ENCODE results near the gene RTTN. TPM values are rescaled to one million over a fixed set of nuclear protein-coding genes. Genes with fewer than 3 reads are reported as not detected.

RTTN gene
- total RNA-seq, 1 donor from 2014 or later, result 10.8 TPM

DNA sequence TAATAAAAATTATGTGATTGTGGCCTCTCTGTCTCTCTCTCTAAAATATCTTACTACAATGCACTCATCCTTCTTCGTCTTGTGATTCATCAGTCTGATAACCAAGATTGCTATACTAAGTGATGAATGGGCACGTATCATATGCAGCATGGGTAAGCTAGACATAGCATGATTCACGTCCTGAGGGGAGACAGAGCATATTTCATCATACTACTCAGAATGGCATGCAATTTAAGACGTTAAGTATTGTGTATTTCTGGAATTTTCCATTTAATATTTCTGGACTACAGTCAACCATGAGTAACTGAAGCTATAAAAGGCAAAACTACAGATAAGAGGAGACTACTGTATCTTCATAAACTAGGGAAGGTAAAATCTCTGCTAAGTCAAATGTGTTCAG, 160.9 kb downstream of the RTTN start:
- DNase-seq (no peak), ATAC-seq (no peak)
- Histone ChIP-seq H3K36me3 (no peaks in the 10 kb centered on the region), H3K27ac (no peak overlapping the region), H3K9me3 (no peaks in the 10 kb centered on the region), H3K4me1 (no peaks in the 10 kb centered on the region), H3K4me3 (no peak overlapping the region), H3K27me3 (ENCODE audit: low read depth) (no peaks in the 10 kb centered on the region)
- TF ChIP-seq, protein P1, sequence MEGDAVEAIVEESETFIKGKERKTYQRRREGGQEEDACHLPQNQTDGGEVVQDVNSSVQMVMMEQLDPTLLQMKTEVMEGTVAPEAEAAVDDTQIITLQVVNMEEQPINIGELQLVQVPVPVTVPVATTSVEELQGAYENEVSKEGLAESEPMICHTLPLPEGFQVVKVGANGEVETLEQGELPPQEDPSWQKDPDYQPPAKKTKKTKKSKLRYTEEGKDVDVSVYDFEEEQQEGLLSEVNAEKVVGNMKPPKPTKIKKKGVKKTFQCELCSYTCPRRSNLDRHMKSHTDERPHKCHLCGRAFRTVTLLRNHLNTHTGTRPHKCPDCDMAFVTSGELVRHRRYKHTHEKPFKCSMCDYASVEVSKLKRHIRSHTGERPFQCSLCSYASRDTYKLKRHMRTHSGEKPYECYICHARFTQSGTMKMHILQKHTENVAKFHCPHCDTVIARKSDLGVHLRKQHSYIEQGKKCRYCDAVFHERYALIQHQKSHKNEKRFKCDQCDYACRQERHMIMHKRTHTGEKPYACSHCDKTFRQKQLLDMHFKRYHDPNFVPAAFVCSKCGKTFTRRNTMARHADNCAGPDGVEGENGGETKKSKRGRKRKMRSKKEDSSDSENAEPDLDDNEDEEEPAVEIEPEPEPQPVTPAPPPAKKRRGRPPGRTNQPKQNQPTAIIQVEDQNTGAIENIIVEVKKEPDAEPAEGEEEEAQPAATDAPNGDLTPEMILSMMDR (IDR thresholded peaks at IDR 0.05), result no peak
- intact Hi-C loops (cut with DNase I), result no loop called here

DNA sequence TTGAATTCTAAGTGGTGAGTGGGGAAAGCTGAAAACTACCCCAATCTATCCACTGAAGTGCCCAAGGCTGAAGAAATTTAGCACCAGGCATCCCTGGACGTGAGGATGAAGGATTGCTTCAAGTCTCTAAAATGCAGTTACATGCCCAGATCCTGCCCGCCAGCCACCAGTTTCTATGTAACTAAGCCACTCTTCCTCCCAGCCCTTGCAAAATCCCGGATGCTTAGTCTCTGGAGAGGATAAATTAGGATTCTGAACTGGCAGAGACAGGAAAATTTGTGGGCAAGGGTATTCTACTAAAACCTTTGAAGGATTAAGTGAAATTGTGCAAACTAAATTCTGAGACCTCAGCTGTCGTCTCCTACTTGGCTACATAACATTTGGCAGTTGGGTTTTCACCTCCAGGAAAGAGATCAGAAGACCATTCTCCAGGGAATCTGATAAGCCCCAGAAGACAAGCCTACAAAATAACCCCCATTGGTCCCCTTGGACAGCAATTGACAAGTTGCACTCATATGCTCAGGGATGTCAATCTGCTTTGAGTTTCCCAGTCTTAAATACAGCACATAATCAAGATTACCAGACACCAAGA, 163.9 kb downstream of the RTTN start:
- Histone ChIP-seq H3K9me3 (no peaks in the 10 kb centered on the region), H3K27ac (no peak overlapping the region), H3K4me1 (no peaks in the 10 kb centered on the region), H3K4me3 (no peak overlapping the region), H3K36me3 (peaks cover 9% of the 10 kb centered on the region), H3K27me3 (ENCODE audit: low read depth) (no peaks in the 10 kb centered on the region)
- TF ChIP-seq, protein P1 (IDR thresholded peaks at IDR 0.05), result no peak
- ATAC-seq (no peak), DNase-seq (no peak)
- intact Hi-C loops (cut with DNase I), result no loop called here

DNA sequence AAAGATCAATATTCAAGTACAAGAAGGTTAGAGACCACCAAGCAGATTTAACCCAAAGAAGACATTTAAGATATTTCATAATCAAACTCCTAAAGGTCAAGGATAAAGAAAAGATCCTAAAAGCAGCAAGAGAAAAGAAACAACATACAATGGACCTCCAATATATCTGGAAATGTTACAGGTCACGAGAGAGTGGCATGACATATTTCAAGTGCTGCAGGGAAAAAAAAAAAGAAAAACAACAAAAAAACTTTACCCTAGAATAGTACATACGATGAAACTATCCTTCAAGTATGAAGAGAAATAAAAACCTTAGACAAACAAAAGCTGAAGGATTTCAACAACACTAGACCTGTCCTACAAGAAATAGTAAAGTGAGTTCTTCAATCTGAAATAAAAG, 166.3 kb downstream of the RTTN start:
- TF ChIP-seq, protein P1 (IDR thresholded peaks at IDR 0.05), result no peak
- no peaks in the 10 kb centered on the region for H3K27me3 ChIP-seq (ENCODE audit: low read depth)
- no peak overlapping the region for H3K4me3 ChIP-seq
- H3K4me1 ChIP-seq, result no peaks in the 10 kb centered on the region
- peaks cover 9% of the 10 kb centered on the region for H3K36me3 ChIP-seq
- intact Hi-C loops (cut with DNase I), result no loop called here
- no peak overlapping the region for H3K27ac ChIP-seq
- no peak for DNase-seq
- no peaks in the 10 kb centered on the region for H3K9me3 ChIP-seq
- ATAC-seq, result no peak

DNA sequence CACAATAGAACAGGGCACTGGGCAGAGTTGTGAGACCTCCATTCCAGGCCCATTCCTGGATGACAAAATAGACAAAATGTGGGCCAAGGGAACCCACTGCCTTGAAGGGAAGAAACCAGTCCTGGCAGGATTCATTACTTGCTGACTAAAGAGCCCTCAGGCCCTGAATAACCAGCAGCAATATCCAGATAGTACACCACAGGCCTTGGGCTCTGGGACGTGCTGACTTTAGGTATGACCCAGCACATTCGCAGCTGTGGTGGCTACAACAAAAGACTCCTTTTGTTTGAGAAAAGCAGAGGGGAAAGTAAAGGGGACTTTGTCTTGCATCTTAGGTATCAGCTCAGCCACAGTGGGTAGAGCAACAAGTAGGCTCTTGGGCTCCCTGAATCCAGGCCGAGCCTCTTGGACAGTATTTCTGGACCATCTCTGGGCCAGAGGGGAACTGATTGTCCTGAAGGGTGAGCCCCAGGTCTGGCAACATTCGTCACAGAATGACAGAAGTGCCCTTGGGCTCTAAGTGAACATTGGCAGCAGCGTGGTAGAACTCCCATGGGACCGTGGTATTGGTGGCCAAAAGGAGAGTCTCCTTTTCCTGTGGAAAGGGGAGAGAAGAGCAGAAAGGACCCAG, 167.9 kb downstream of the RTTN start:
- Histone ChIP-seq H3K4me3 (no peak overlapping the region), H3K36me3 (peaks cover 9% of the 10 kb centered on the region), H3K27me3 (ENCODE audit: low read depth) (no peaks in the 10 kb centered on the region), H3K27ac (no peak overlapping the region), H3K9me3 (no peaks in the 10 kb centered on the region), H3K4me1 (no peaks in the 10 kb centered on the region)
- no peak for DNase-seq
- ATAC-seq, result no peak
- TF ChIP-seq, protein P1 (IDR thresholded peaks at IDR 0.05), result no peak
- intact Hi-C loops (cut with DNase I), result no loop called here

DNA sequence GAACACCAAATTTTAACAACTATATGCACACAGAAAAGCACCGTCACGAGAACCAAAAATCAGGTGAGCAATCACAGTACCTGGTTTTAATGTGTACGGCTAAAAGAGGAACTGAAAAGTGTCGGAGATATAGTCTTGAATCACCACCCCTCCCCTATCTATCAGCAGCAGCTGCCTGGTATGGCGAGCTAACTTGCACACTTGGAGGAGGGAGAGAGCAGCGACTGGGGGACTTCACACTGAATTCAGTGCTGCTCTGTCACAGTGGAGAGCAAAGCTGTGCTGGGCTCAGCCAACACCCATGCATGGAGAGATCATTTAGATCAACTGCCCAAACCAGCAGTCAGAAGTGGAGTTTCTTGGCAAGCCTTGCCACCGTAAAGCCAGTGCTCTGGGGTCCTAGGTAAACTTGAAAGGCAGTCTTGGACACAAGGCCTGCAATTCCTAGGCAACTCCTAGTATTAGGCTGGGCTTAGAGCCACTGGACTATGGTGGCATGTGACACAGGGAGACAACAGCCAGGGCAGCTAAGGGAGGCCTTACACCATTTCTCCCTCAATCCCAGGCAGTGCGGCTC, 168.6 kb downstream of the RTTN start:
- Histone ChIP-seq H3K36me3 (peaks cover 9% of the 10 kb centered on the region), H3K27me3 (ENCODE audit: low read depth) (no peaks in the 10 kb centered on the region), H3K4me3 (no peak overlapping the region), H3K27ac (no peak overlapping the region), H3K4me1 (no peaks in the 10 kb centered on the region), H3K9me3 (no peaks in the 10 kb centered on the region)
- DNase-seq (no peak), ATAC-seq (no peak)
- intact Hi-C loops (cut with DNase I), result no loop called here
- TF ChIP-seq, protein P1 (IDR thresholded peaks at IDR 0.05), result no peak
